ENCODE data around the gene PDE6D.
"Not testable (repeated sequence)": the region's sequence is repeated elsewhere in the genome, so short reads cannot be mapped to it uniquely, and the experiment has no call there.

The PDE6D gene

DNA sequence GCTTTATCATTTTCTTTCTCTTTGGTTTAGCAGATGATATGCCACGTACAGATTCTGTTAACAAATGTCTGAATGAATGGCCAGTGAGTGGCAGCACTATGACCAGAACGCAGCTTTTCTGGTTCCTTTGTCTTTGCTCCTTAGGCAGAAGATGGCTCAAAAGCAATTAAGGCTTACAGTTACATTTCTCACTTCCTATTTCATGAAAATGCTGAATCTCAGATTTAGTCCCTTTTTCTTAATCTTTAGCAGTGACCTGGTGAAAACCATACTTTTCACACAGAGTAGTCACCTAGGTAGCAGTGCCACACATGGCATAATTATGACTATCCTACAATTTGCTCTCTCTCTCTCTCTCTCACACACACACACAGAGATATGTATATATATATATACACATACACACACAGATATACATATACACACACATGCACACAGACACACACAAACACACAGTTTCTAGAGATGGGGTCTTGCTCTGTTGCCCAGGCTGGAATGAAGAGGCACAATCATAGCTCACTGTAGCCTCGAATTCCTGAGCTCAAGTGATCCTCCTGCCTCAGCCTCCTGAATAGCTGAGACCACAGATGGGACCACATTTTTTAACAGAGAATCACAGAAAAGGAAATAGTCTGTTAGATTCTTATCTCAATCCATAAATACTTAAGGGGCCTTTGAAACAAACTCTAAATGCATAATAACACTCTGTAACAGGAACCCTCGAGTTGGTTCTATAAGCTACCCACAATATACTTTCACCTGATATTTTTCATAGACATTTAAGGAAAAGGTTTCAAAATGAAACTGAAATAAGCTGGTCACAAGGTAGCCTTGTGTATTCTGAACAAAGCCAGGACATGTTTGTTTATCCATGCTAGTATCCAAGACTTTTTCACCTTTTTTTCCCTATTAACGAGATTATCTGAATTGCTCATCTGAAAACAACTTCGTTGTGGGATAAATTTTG lies 11.6 kb downstream of the PDE6D start:
- no peak for DNase-seq

GRCh38 chr2:231765496-231765929 lies 15.6 kb downstream of the PDE6D start:
- no peak for DNase-seq

DNA sequence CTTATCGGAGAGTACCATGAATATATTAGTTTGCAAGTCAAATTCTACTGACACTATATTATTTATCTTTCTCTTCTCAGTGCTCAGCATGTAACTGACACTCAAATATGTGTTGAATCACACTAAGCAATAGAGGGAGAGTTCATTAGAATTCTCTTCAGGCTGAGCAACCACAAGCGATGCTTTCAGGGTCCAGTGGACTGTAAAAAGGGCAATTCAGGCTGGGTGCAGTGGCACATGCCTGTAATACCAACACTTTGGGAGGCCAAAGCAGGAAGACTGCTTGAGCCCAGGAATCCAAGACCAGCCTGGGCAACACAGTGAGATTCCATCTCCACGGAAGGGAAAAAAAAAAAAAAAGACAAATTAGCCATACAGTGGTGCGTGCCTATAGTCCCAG lies 16.3 kb downstream of the PDE6D start:
- DNase-seq, result no peak

GRCh38 chr2:231764124-231764523 lies 17.0 kb downstream of the PDE6D start:
- DNase-seq, result no peak

- no peak for DNase-seq
Observed at GRCh38 chr2:231761735-231762134, 19.3 kb downstream of the PDE6D start.

GRCh38 chr2:231752061-231752460 lies 29.0 kb downstream of the PDE6D start:
- DNase-seq, result no peak

DNA sequence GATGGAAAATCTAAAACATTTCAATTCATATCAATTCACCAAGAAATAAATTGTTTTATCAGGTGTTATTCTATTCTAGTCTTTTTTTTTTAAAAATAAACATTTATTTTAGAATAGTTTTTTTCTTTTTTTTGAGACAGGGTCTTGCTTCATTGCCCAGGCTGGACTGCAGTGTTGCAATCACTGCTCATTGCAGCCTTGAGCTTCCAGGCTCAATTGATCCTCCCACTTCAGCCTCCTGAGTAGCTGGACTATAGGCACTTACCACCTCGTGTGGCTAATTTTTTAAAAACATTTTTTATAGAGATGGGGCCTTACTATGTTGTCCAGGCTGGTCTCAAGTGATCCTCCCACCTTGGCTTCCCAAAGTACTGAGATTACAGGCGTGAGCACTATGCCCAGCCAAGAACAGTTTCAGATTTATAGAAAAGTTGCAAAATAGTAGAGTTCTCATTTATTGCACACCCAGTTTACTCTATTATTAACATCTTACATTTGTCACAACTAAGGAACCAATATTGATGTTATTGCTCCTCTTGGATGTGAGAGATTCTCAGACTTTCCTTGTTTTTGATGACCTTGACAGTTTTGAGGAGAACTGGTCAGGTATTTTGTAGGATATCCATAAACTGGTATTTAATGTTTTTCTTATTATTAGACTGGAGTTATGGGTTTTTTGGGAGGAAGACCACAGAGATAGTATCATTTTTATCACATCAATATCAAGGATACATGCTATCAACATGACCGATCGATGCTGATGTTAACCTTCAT lies 29.9 kb downstream of the PDE6D start:
- no peak for DNase-seq

DNA sequence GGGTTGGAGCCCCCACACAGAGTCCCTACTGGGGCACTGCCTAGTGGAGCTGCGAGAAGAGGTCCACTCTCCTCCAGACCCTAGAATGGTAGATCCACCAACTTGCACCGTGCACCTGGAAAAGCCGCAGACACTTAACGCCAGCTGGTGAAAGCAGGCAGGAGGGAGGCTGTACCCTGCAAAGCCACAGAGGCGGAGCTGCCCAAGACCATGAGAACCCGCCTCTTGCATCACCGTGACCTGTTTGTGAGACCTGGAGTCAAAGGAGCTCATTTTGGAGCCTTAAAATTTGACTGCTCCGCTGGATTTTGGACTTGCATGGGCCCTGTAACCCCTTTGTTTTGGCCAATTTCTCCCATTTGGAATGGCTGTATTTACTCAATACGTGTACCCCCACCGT lies 32.1 kb downstream of the PDE6D start:
- not testable (repeated sequence) for DNase-seq

DNA sequence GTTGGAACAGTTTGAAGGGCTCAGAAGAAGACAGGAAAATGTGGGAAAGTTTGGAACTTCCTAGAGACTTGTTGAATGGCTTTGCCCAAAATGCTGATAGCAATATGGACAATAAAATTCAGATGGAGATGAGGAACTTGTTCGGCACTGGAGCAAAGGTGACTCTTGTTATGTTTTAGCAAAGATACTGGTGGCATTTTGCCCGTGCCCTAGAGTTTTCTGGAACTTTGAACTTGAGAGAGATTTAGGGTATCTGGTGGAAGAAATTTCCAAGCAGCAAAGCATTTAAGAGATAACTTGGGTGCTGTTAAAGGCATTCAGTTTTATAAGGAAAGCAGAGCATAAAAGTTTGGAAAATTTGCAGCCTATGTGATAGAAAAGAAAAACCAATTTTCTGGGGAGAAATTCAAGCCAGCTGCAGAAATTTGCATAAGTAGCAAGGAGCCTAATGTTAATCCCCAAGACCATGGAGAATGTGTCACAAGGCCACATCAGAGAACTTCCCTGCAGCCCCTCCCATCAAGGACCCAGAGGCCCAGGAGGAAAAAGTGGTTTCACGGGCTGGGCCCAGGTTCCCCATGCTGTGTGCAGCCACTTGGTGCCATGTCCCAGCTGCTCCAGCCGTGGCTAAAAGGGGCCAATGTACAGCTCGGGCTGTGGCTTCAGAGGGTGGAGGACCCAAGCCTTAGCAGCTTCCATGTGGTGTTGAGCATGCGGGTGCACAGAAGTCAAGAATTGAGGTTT lies 32.8 kb downstream of the PDE6D start:
- not testable (repeated sequence) for DNase-seq

DNA sequence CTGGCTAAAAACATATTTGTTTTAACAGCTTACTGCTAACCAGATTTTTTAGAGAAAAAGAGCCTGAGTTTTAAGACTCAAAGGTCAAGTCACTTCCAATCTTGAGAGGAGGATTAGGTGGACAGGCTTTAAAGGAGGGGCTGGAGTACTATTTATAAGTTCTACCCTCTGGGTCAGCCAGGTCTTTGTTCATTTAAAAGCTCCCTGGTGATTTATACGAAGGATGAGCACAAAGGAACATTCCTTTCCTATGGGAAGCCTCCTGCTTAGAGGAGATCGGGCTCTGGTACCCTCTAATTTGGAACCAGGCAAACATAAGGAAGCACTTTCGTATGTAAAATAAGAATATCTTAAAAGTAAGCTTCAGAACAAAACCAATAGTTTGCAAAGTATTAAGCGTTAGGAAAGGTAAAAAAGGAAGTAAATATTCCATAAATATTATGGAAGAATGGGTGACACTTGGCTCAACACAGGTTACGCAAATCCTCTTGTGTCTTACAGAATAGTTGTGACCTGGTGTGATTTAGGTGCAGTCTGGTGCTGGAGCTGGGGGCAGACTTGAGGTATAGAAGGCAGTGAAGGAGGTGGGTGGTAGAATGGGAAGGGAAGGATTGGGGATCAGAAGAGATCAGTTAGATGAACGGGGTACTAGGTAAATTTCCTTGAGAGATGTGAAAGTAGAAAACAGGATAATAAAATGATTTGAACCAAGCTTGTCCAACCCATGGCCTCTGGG lies 35.6 kb downstream of the PDE6D start:
- no peak for DNase-seq

- no peak for DNase-seq
Observed at GRCh38 chr2:231743376-231744116, 37.5 kb downstream of the PDE6D start.

DNA sequence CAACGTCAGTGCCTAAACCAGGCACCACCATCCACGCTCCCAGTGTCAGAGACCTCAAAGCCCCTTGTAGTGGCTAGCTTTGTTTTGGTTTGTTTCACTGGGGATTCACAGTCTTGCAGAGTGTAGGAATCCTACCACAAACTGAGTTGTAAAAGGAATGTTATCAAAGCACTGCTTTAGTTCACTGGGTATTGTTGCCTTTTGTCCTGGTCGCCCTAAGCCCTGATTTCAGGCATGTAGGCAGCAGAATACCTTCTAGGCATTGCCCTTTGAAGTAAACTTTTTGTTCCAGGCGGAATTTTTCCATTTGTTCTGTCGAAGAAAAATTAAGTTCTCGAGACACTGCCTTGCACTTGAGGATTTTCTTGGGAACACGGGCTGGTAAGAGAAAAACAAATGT lies 43.3 kb downstream of the PDE6D start:
- no peak for DNase-seq

DNA sequence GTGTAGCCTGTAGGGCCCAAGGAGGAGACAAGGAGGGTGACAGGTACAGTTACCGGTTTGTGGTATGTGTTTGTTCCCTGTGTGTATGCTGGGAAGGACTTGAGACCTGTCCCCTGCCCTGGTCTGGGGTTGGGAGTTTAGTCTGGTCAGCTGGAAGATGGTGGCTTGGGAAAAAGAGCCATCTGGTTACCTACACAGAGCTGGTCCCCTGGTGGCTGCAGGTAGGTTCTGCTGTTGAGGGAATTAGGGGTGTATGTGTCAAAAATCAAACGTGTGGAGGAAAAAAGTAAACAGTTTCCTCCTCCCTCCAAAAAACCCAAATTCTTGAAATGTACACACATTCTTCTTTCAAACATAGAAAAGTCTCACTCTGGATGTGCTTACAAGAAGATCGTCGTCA lies 48.5 kb downstream of the PDE6D start:
- no peak for DNase-seq

DNA sequence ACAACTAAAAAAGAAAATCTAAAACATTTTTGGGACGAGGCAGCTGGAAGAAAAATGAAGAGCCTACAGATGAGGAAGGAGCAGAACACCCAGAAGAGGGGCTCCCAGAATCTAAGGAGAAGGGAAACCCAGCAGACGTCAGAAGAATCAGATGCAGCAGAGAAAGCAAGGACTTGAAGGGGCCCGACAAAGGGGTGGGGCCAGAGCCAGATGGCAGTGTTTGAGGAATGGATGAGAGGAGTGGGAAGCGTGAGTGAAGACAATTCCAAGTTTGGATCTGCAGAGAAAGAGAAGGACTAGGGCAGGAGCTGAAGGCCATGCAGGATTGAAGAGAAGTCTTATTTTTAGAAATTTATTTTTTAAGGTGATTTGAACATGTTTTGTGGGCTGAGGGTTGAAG lies 53.5 kb downstream of the PDE6D start:
- no peak for DNase-seq

DNA sequence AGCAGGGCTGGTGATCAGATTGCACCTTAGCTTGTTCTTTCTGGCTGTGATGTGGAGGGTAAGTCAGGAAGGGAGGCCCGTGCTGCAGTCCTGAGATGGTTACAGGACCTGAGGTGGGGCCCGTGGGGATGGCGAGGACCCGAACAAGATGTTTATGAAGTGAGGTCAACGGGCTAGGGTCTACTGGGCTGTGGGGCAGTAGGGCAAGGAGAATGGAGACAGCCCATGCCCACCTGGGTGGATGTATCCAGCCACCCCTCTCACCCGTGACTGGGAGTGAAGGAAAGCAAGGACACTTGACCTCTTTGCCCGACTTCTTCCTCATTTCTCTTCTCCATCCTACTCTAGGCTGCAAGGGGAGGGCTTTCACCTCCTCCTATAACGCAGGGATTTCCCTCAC lies 54.8 kb downstream of the PDE6D start:
- DNase-seq, result no peak

DNA sequence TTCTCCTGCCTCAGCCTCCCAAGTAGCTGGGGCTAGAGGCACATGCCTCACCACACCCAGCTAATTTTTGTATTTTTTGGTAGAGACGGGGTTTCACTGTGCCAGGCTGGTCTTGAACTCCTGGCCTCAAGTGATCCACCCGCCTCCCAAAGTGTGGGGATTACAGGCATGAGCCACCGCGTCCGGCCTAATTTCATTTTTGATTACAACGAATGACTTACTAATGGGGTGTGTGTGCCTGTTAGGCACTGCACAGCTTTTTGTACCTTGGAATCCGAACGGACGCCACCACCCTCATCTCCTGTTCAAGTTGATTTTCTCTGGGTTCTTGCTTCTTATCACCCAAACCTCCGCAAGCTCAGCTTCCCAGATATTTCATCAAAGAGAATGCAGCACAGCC lies 55.6 kb downstream of the PDE6D start:
- DNase-seq, result no peak

- no peak for DNase-seq
Observed at GRCh38 chr2:231722721-231723307, 58.3 kb downstream of the PDE6D start.

DNA sequence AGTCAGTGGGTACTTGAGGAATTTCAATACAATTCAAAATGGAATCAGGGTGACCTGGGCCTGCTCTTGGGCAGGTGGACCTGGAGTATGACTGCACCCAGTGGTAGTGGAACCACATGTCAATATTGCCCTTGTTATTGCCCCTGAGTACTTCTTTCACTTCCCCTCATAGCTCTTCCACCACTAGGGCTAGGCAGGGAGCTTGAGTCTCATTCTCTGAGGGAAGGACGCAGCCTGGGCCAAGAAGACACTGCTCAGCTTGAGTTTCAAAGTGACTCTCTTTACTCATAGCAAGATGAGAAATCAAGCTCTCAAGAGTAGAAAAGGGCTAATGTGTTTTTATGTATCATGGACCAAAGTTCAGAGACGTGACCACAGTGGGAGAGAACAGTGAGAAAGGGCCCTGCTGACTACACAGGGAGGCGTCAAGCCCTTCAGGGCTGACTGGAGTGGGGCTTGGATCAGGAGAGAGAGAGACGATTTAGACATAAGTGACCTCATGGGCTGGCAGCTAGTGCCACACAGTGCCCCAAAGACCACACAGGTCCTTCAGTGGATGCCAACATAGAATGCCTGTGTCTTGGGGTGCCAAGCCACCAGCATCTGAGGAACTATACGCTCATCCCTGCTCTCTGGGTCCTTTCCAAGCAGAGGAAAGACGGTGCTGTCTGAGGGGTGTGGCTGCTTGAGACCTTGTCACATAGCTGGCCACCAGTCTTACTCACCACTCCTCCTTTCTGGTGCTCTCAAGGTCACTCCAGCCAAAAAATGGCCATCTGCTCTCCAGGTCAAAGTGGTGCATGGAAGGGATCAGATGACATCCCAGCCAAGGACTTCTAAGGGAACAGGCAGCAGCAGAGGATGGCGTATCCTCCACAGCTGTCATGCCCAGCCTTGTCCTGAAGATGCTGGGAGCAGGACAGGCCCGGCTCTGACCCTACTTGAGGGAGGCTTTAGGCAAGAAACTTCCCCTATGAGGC lies 59.8 kb downstream of the PDE6D start:
- DNase-seq, result no peak

DNA sequence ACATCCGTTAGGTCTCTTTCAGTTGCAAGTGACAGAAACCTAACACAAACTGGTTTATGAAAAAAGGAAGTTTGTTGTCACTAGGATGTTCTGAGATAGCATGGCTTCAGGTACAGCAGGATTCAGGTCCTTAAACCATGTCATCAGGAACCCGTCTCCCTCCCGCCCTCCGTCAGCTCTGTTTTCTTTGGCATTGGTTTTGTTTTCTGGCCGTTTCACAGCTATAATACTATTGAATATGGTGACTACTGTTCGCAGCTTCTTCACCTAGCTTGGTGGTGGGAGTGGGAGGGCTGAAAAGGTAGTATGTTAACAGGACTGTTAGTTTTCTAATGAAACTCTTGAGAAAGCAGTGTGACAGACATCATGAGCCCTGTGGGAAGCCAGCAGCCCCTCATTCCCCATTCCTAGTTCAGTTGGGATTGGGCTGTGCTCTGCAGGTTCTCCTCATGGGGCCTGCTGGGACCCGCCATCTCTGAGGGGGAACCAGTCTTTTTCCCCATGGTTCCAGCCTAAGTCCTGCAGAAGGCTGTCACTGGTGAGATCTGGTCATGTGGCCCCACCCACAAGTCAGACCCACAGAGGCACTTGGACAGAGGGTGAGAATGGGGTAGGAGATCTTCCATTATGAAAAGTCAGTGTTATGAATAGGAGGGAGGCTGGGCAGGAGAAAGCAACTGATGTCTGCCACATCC lies 60.6 kb downstream of the PDE6D start:
- DNase-seq, result no peak
